Central memory CD8-positive, alpha-beta T cell (primary cell): ENCODE results near the gene TCF25.

ENCODE experiments used
- ATAC-seq: fragments of 150-1000 bp; cut with Tn5 transposase; replicated peaks from 2 replicates; pipeline ENCODE4 v1.10.0; 2022; ENCODE audit warnings: mild to moderate bottlenecking, moderate FRiP score, moderate number of reproducible peaks; ENCODE audit not compliant: poor library complexity, severe bottlenecking; ENCODE audit errors: extremely low read depth
- DNase-seq, 2 donors: peaks; one replicate each; pipeline ENCODE4 v3.0.0; 2021; ENCODE audit warnings: low spot score in 2 of 2
- H3K27ac Mint-ChIP-seq: one replicate; pipeline ENCODE4 v1.8.0; 2022; ENCODE audit warnings: low read depth, mild to moderate bottlenecking, moderate library complexity, mixed read lengths
- H3K27me3 Mint-ChIP-seq: one replicate; pipeline ENCODE4 v1.8.0; 2022; ENCODE audit warnings: mixed read lengths
- H3K36me3 Mint-ChIP-seq: one replicate; pipeline ENCODE4 v1.8.0; 2022; ENCODE audit warnings: mild to moderate bottlenecking, moderate library complexity, mixed read lengths; ENCODE audit not compliant: insufficient read depth
- H3K4me1 Mint-ChIP-seq: one replicate; pipeline ENCODE4 v1.8.0; 2022; ENCODE audit warnings: mixed read lengths
- H3K4me3 Mint-ChIP-seq: one replicate; pipeline ENCODE4 v1.8.0; 2022; ENCODE audit warnings: mild to moderate bottlenecking, moderate library complexity, mixed read lengths
- H3K9me3 Mint-ChIP-seq: one replicate; pipeline ENCODE4 v1.8.0; 2022; ENCODE audit warnings: mixed read lengths

Gene TCF25

DNA sequence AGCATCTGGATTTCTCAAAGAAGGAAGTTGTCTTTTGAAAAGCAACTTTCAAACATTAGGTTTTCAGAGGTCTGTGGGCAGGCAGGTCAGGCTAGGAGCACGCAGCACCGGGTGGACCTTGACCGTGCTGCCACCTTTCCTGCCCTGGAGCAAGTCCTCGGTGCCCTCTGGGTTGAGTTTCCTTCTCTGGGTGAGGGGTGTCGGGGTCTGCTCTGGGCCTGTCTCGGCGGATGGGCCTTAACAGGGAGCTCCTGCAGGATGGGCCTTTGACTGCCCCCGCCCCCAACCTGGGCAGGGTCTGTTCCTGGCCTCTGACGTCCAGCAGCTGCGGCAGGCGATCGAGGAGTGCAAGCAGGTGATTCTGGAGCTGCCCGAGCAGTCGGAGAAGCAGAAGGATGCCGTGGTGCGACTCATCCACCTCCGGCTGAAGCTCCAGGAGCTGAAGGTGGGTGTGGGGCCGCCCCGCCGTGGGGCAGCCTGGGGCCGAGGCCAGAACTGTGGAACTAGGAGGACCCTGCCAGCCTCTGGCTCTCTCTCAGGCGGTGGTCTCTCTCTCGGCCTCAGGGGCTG is 83.9 kb downstream of the TCF25 start:
- peaks cover 15% of the 10 kb centered on the region for H3K4me1 Mint-ChIP-seq
- ATAC-seq, result no peak

DNA sequence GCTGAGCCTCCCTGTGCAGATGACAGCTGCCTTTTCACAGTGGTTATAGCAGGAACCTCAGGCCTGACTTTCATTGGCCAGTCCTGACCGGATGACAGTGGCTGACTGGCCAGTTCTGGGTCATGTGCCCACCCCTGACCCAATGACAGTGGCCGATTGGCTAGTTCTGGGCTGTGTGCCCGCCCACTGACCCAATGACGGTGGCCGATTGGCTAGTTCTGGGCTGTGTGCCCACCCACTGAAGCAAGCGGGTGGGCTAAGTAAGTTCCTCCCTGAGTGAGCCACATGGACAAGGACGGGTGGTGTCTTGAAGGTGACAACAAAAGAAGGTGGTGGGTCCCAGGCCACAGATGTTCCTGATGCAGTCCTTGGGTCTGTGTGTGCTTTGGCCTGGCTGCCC is 84.7 kb downstream of the TCF25 start:
- ATAC-seq (no peak), DNase-seq (no peak)
- H3K9me3 Mint-ChIP-seq, result no peaks in the 10 kb centered on the region
- H3K4me1 Mint-ChIP-seq, result peaks cover 15% of the 10 kb centered on the region
- H3K27me3 Mint-ChIP-seq, result no peaks in the 10 kb centered on the region
- peaks cover 16% of the 10 kb centered on the region for H3K36me3 Mint-ChIP-seq
- H3K27ac Mint-ChIP-seq, result no peak overlapping the region
- H3K4me3 Mint-ChIP-seq, result no peak overlapping the region

More for the DNA sequence above, 83.9 kb downstream of the TCF25 start:
- Mint-ChIP-seq H3K27me3 (no peaks in the 10 kb centered on the region), H3K4me3 (no peak overlapping the region), H3K36me3 (peaks cover 18% of the 10 kb centered on the region), H3K27ac (no peak overlapping the region), H3K9me3 (no peaks in the 10 kb centered on the region)
- DNase-seq, result no peak

DNA sequence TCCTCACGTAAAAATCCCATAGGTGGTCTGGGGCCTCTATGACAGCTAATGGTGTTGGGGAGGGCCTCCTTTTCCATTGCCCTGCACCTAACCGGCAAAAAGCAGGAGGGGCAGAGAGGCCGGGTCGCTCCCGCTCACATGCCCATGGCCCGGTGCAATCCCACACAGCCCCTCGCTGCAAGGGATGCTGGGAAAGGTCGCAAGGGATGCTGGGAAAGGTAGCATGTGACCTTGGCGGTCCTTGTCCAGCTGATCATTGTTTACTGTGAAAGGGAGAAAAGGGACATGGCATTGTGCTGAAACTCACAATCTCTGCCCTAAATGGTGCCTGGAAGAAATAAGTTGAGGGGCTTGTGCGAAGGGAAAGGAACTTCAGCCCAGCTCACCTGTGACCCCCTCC is 85.2 kb downstream of the TCF25 start:
- no peaks in the 10 kb centered on the region for H3K27me3 Mint-ChIP-seq
- no peaks in the 10 kb centered on the region for H3K9me3 Mint-ChIP-seq

DNA sequence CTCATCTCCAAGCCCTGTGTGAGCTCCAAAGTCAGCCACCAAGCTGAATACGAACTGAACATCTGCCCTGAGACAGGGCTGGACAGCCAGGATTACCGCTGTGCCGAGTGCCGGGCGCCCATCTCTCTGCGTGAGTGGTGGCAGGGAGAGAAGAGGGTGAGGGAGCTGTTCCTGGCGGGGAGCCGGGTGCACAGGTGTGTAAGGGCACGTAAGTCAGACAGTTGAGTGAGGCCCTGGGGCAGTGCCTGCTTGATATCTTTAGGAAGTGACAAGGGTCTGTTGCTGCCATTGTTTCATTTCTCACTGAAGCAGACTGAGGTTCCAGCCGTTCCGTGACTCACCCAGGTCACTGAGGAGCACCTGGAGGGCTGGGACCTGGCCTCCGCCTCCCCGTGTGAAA is 87.6 kb downstream of the TCF25 start:
- Mint-ChIP-seq H3K9me3 (no peaks in the 10 kb centered on the region), H3K27ac (no peak overlapping the region), H3K27me3 (no peaks in the 10 kb centered on the region), H3K4me1 (peaks cover 11% of the 10 kb centered on the region), H3K36me3 (peaks cover 14% of the 10 kb centered on the region), H3K4me3 (no peak overlapping the region)
- ATAC-seq (no peak), DNase-seq (no peak)

More for the DNA sequence above, 85.2 kb downstream of the TCF25 start:
- Mint-ChIP-seq H3K4me1 (peaks cover 14% of the 10 kb centered on the region), H3K4me3 (no peak overlapping the region), H3K36me3 (peaks cover 16% of the 10 kb centered on the region), H3K27ac (no peak overlapping the region)
- no peak for DNase-seq
- ATAC-seq, result no peak
